ENCODE data around the gene CELF2.

GRCh38 chr10:11240641-11241040, 223.0 kb downstream of the CELF2 start:
- TF ChIP-seq POLR2A (IDR thresholded peaks at IDR 0.05) (no peak), POLR2AphosphoS5 (IDR thresholded peaks at IDR 0.05; ENCODE audit: insufficient read depth in 1 of 2, low read depth in 1 of 2) (no peak)

Measured in vagina (tissue), 2 donors.